ENCODE results near the gene BFAR. TPM values are rescaled to one million over a fixed set of nuclear protein-coding genes. Genes with fewer than 3 reads are reported as not detected.
A peak's percentile ranks its signal among the peaks of the same experiment; 100 is the strongest.
"Not testable (repeated sequence)": the region's sequence is repeated elsewhere in the genome, so short reads cannot be mapped to it uniquely, and the experiment has no call there.

The BFAR gene
- total RNA-seq, 1 donor from 2014 or later = 76.1 TPM

DNA sequence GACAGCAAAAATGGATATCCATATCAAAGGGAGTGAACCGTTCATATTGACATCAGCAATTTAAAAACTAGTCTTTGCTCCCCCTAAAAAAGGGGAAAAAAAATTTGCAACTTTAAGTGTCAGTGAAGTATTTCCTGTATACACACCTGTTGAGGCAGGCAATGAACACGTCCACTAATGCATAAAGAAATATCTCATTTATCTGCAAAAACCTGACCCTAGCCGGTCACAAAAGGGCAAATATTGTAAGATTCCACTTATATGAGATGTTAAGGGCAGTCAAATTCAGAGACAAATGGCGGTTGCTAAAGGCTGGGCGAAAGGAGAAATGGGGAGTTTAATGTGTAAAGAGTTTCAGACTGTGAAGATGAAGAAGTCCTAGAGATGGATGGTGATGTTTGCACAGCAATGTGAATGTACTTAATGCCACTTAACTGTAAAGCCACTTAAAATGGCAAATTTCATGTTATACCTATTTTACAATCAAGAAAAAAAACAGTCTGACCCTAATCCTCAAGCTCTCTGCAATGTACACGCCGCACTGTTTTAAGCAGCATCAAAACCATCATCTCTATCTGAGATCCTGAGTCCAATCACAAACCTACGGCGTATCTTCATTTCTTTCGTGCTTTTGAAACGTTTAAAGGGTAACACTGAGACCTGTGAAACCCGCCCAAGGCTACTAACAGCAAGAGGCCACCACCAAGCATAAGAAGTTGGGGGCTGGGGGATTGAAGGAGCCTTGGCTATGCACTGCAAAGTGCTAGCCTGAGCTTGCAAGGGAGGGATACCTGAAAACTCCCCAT, 3.7 kb upstream of the BFAR start:
- Mint-ChIP-seq H3K9me3 (ENCODE audit: low read depth) (peaks cover 4% of the 10 kb centered on the region), H3K4me1 (ENCODE audit: low read depth) (peaks cover 15% of the 10 kb centered on the region), H3K36me3 (ENCODE audit: insufficient read depth) (peaks cover 10% of the 10 kb centered on the region), H3K4me3 (ENCODE audit: low read depth) (peak overlapping the region; percentile 93), H3K27ac (peak overlapping the region; percentile 98), H3K27me3 (no peaks in the 10 kb centered on the region)
- no peak for DNase-seq (ENCODE audit: low spot score, unreplicated experiment)
- TF ChIP-seq, protein P1, sequence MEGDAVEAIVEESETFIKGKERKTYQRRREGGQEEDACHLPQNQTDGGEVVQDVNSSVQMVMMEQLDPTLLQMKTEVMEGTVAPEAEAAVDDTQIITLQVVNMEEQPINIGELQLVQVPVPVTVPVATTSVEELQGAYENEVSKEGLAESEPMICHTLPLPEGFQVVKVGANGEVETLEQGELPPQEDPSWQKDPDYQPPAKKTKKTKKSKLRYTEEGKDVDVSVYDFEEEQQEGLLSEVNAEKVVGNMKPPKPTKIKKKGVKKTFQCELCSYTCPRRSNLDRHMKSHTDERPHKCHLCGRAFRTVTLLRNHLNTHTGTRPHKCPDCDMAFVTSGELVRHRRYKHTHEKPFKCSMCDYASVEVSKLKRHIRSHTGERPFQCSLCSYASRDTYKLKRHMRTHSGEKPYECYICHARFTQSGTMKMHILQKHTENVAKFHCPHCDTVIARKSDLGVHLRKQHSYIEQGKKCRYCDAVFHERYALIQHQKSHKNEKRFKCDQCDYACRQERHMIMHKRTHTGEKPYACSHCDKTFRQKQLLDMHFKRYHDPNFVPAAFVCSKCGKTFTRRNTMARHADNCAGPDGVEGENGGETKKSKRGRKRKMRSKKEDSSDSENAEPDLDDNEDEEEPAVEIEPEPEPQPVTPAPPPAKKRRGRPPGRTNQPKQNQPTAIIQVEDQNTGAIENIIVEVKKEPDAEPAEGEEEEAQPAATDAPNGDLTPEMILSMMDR (IDR thresholded peaks at IDR 0.05; ENCODE audit: unreplicated experiment) = no peak

DNA sequence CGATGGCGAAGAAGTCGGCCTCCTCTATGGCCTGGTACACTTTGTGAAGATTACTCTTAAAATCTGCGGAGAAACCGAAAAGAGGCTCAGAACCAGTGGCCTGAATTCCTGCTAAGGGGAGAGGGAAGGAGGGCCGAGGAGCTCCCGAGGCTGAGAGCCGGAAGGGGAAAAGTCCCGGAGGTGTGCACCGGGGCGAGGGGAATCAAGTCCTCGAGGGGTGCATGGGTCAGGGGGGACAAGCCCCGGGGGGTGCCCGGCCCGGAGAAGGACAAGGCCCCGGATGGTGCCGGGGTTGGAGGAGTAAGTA, 3.2 kb upstream of the BFAR start:
- peak overlapping the region; percentile 93 for H3K4me3 Mint-ChIP-seq (ENCODE audit: low read depth)
- peak overlapping the region; percentile 98 for H3K27ac Mint-ChIP-seq
- peaks cover 9% of the 10 kb centered on the region for H3K36me3 Mint-ChIP-seq (ENCODE audit: insufficient read depth)
- H3K27me3 Mint-ChIP-seq = no peaks in the 10 kb centered on the region
- no peak for DNase-seq (ENCODE audit: low spot score, unreplicated experiment)
- peaks cover 21% of the 10 kb centered on the region for H3K4me1 Mint-ChIP-seq (ENCODE audit: low read depth)
- TF ChIP-seq, protein P1 (IDR thresholded peaks at IDR 0.05; ENCODE audit: unreplicated experiment) = no peak
- H3K9me3 Mint-ChIP-seq (ENCODE audit: low read depth) = peaks cover 4% of the 10 kb centered on the region

DNA sequence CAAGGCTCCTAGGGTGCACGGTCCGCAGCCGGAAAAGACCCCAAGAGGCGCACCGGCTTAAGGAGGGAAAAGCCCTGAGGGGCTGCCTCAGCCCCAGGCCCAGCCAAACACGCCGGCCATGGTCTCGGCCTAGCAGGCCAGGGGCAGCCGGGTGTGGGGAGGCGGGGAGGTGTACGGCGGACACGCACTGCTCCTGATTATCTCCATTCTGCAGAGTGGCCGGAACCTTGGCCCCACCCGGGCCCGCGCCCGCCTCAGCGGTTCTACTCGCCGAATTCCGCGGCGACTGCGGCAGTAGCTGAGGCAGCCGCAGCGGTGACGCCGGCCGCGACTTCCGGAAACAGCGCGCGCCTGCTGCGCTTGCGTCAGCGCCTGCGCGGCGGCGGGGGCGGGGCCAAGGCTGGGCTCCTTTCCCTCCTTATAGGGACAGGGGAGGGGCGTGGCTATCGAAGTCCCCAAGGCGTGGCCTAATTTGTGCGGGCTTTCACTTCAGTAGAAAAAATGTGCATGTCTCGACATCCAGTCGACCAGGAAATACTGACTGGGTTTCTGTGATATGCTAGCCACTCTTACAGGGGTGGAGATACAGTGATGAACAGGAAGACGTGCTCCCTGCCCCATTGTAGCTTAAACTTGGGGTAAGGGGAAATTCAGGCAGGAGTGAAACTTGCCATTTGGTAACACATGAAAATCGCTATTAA, 2.7 kb upstream of the BFAR start, which contains the start of gene PARN:
PARN (minus strand) TSS at position 342 of the 701 bp plus-strand sequence; CDS start at position 207, 135 bp downstream.
- TF ChIP-seq, protein P1 (IDR thresholded peaks at IDR 0.05; ENCODE audit: unreplicated experiment) = no peak
- peaks cover 9% of the 10 kb centered on the region for H3K36me3 Mint-ChIP-seq (ENCODE audit: insufficient read depth)
- peaks cover 4% of the 10 kb centered on the region for H3K9me3 Mint-ChIP-seq (ENCODE audit: low read depth)

DNA sequence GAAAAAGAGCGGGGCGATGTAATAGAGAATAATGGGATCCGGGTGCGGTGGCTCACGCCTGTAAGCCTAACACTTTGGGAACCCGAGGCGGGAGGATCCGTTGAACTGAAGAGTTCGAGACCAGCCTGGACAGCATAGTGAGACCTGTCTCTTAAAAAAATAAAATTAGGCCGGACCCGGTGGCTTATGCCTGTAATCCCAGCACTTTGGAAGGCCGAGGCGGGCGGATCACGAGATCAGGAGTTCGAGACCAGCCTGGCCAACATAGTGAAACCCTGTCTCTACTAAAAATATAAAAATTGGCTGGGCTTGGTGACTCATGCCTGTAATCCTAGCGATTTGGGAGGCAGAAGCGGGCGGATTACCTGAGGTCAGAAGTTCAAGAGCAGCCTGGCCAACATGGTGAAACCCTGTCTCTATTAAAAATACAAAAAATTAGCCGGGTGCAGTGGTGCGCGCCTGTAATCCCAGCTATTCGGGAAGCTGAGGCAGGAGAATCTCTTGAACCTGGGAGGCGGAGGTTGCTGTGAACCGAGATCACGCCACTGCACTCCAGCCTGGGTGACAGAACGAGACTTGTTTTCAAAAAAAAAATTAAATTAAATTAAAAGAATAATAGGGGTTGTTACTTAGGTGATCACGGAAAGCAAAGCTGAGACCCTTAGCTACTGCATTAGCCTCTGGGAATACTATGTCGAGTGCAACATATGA, 2.0 kb upstream of the BFAR start:
- H3K27me3 Mint-ChIP-seq; H3K36me3 Mint-ChIP-seq (ENCODE audit: insufficient read depth); H3K9me3 Mint-ChIP-seq (ENCODE audit: low read depth); DNase-seq (ENCODE audit: low spot score, unreplicated experiment): not testable (repeated sequence)
- peak overlapping the region; percentile 93 for H3K27ac Mint-ChIP-seq
- H3K4me3 Mint-ChIP-seq (ENCODE audit: low read depth) = peak overlapping the region; percentile 100
- H3K4me1 Mint-ChIP-seq (ENCODE audit: low read depth) = peaks cover 27% of the 10 kb centered on the region

More for the DNA sequence above, 2.7 kb upstream of the BFAR start, which contains the start of gene PARN:
- Mint-ChIP-seq H3K27ac (peak within 1 kb of the TSS; percentile 98), H3K27me3 (no peaks in the 10 kb centered on the region), H3K4me3 (ENCODE audit: low read depth) (peak within 1 kb of the TSS; percentile 93), H3K4me1 (ENCODE audit: low read depth) (peaks cover 24% of the 10 kb centered on the region)
- DNase-seq (ENCODE audit: low spot score, unreplicated experiment) = peak; percentile 94

DNA sequence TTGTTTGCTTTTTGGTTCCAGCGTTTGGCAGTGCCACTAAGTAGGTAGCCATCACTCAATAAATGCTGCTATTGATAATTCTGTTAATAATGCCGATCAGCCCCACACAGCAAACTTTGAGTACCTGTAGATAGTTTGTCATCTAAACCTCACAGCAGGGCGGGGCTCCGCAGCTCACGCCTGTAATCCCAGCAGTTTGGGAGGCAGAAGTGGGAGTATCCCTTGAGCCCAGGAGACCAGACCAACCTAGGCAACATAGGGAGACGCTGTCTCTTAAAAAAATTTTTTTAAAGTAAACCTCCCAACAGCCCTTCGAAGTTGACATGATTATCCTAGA, 1.6 kb downstream of the BFAR start:
- H3K27me3 Mint-ChIP-seq = no peaks in the 10 kb centered on the region
- peaks cover 38% of the 10 kb centered on the region for H3K4me1 Mint-ChIP-seq (ENCODE audit: low read depth)
- H3K9me3 Mint-ChIP-seq (ENCODE audit: low read depth) = peaks cover 4% of the 10 kb centered on the region
- peaks cover 4% of the 10 kb centered on the region for H3K36me3 Mint-ChIP-seq (ENCODE audit: insufficient read depth)
- TF ChIP-seq, protein P1 (IDR thresholded peaks at IDR 0.05; ENCODE audit: unreplicated experiment) = no peak
- peak overlapping the region; percentile 100 for H3K4me3 Mint-ChIP-seq (ENCODE audit: low read depth)
- no peak for DNase-seq (ENCODE audit: low spot score, unreplicated experiment)
- H3K27ac Mint-ChIP-seq = peak overlapping the region; percentile 100

Measured in progenitor cell of endocrine pancreas (in vitro differentiated cells).